ENCODE measurements around the gene SNAI1.

DNA sequence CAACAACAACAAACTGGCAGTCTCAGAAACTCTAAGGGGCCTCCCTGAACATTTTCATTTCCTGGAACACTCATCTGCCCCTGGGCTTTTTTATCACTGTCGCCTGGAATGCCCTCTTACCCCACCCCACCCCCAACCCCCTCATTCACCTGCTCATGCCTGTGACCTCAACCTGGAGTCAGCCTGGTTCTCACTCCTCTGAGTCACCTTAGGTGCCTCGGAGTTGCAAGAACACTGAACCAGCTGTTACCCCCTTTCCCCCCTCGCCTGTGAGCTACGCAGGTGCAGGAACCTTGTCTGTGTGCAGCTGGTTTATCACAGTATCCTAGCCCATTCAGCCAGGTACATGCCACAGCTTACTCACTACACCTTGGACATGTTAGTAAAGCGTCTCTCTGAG is 12.8 kb upstream of the SNAI1 start:
- TF ChIP-seq, protein P1, sequence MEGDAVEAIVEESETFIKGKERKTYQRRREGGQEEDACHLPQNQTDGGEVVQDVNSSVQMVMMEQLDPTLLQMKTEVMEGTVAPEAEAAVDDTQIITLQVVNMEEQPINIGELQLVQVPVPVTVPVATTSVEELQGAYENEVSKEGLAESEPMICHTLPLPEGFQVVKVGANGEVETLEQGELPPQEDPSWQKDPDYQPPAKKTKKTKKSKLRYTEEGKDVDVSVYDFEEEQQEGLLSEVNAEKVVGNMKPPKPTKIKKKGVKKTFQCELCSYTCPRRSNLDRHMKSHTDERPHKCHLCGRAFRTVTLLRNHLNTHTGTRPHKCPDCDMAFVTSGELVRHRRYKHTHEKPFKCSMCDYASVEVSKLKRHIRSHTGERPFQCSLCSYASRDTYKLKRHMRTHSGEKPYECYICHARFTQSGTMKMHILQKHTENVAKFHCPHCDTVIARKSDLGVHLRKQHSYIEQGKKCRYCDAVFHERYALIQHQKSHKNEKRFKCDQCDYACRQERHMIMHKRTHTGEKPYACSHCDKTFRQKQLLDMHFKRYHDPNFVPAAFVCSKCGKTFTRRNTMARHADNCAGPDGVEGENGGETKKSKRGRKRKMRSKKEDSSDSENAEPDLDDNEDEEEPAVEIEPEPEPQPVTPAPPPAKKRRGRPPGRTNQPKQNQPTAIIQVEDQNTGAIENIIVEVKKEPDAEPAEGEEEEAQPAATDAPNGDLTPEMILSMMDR (IDR thresholded peaks at IDR 0.05; ENCODE audit: borderline replicate concordance, extremely low read depth, low read length, poor library complexity, severe bottlenecking): no peak
- TF ChIP-seq EZH2 (IDR thresholded peaks at IDR 0.05; ENCODE audit: borderline replicate concordance, low read depth, low read length, severe bottlenecking): no peak

Data from DND-41 (cell line).